Measurements from ENCODE around the gene DNAI4. TPM values are rescaled to one million over a fixed set of nuclear protein-coding genes. Genes with fewer than 3 reads are reported as not detected.

The DNAI4 gene
- total and polyA plus RNA-seq, 10 donors = 0.78 to 8.1 (median 4.9) TPM

- WGBS, 5 donors = 0 to 1% (median 0%) methylated on average over 6 of the region's 6 CpGs
- Histone ChIP-seq H3K9me3 (no peaks in the 10 kb centered on the region), H3K27me3 (replicated peaks in 1 of 7) (no peaks in the 10 kb centered on the region), H3K4me1 (peaks cover 32 to 93% (median 78%) of the 10 kb centered on the region in 6 donors), H3K36me3 (no peaks in the 10 kb centered on the region), H3K4me3 (peak overlapping the region; percentile 65 to 84 (median 74)), H3K27ac (peak overlapping the region; percentile 86 to 99 (median 98))
- TF ChIP-seq POLR2A (IDR thresholded peaks at IDR 0.05) (no peak), CTCF (IDR thresholded peaks at IDR 0.05 in 8 of 11, conservative IDR thresholded peaks at IDR 0.05 in 3 of 11) (no peak), POLR2AphosphoS5 (IDR thresholded peaks at IDR 0.05) (no peak)
- intact Hi-C loops (cut with DNase I; ENCODE audit: low total_unique reads) = no loop called here
- no peak for DNase-seq
Observed at GRCh38 chr1:66930823-66931174, 6.1 kb upstream of the DNAI4 start.

DNA sequence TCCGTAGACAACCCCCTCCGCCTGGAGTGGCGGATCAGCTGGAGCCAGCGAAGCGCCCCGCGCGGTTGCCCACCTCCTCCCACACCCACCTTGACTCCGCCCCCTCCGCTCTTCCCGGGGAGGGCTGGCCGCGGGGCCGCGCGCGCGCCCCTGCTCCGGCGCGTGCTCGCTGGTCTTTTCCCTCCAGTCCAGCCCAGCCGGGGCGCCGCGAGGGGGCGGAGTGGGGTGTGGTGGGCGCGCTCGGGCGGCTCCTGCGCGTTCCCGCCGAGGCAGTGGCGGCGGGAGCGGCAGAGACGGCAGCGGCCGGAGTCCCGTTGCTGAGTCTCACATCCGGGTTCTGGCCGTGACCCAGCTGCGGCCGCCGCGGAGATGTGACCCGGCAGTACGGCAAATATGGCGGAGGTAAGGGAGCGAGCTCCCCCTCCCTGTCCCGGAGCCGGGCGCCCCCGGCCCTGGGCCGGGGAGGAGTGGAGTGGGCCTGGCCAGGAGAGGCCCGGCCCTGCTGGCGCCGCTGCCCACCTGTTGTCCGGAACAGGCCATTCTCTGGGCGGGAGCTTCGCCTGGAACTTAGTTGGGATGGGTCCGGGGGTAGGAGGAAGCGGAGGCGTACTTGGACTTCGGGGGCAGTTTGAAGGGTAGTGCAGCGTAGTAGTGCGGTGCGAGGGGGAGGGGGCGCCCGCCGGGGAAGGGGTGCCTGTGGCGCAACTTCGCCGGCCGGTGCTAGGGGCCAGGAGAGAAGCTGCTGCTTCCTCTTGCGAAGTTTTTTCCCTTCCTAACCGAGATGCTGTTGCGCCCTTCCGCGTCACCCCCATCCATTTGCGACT lies 5.6 kb upstream of the DNAI4 start:
- Histone ChIP-seq H3K27ac (peak overlapping the region; percentile 86 to 99 (median 98)), H3K4me3 (peak overlapping the region; percentile 65 to 84 (median 74)), H3K36me3 (no peaks in the 10 kb centered on the region), H3K27me3 (replicated peaks in 1 of 7) (no peaks in the 10 kb centered on the region), H3K4me1 (peaks cover 34 to 93% (median 78%) of the 10 kb centered on the region in 6 donors), H3K9me3 (no peaks in the 10 kb centered on the region)
- intact Hi-C loops (cut with DNase I; ENCODE audit: low total_unique reads) = no loop called here
- TF ChIP-seq POLR2A (IDR thresholded peaks at IDR 0.05) (peak in 1 of 3 donors; percentile 52), POLR2AphosphoS5 (IDR thresholded peaks at IDR 0.05) (peak; percentile 88 to 94 (median 92)), CTCF (IDR thresholded peaks at IDR 0.05 in 8 of 11, conservative IDR thresholded peaks at IDR 0.05 in 3 of 11) (peak; percentile 27 to 79 (median 58))
- peak; percentile 100 for DNase-seq
- 1% methylated on average over 45 to 83 of the region's 83 CpGs for WGBS, 5 donors

DNA sequence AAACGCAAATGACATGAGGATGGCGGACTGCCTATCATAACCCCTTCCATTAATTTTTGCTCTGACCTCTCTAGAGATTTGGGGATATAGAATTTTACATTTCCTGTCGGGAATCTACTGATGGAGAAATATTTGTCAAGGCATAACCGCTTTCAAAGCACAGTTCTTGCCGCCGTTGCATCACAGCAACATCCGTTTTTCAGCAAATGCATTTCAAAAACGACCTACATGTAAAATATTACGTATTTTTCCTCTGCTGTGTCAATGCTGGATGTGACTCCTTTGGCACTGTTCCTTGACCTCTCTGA lies 5.0 kb upstream of the DNAI4 start:
- TF ChIP-seq POLR2A (IDR thresholded peaks at IDR 0.05) (no peak), POLR2AphosphoS5 (IDR thresholded peaks at IDR 0.05) (no peak), CTCF (IDR thresholded peaks at IDR 0.05 in 8 of 11, conservative IDR thresholded peaks at IDR 0.05 in 3 of 11) (no peak)
- peaks cover 34 to 88% (median 73%) of the 10 kb centered on the region in 6 donors for H3K4me1 ChIP-seq

DNA sequence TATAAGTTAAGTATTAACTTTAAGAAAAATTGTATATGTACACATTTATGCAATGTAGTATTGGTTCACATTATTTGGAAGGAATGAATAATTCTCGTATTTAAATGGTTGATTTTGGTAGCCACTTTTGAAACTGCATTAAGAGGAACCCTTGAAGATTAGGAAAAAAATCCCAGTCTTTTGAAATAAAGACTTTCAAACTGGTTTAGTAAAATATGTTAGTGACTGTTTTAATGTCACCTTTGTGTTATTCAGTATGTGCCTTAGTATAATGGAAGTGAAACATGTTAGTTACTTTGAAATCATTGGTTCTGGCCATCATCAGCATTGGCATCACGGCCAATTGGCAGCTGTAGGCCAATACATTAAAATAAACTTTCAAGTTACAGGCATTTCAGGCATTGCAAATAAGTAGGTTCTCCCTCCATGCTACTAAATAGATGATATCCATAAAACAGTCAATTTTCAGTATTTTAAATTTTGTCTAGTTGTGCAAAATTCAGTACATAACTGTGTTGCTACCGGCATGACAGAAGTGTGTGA lies 4.6 kb upstream of the DNAI4 start:
- DNase-seq = no peak

More for the DNA sequence above, 5.0 kb upstream of the DNAI4 start:
- WGBS, 5 donors = 8 to 15% (median 12%) methylated on average over 9 of the region's 9 CpGs
- no peak for DNase-seq
- Histone ChIP-seq H3K4me3 (peak overlapping the region; percentile 65 to 84 (median 74)), H3K27me3 (replicated peaks in 1 of 7) (no peaks in the 10 kb centered on the region), H3K27ac (peak overlapping the region; percentile 86 to 99 (median 98)), H3K36me3 (no peaks in the 10 kb centered on the region), H3K9me3 (no peaks in the 10 kb centered on the region)
- intact Hi-C loops (cut with DNase I; ENCODE audit: low total_unique reads) = no loop called here

More for the DNA sequence above, 4.6 kb upstream of the DNAI4 start:
- Histone ChIP-seq H3K36me3 (no peaks in the 10 kb centered on the region), H3K27me3 (replicated peaks in 1 of 7) (no peaks in the 10 kb centered on the region), H3K9me3 (no peaks in the 10 kb centered on the region), H3K27ac (peak overlapping the region; percentile 86 to 99 (median 98)), H3K4me3 (peak overlapping the region in 7 of 8 donors; percentile 65 to 84 (median 76)), H3K4me1 (peaks cover 34 to 87% (median 70%) of the 10 kb centered on the region in 6 donors)
- TF ChIP-seq CTCF (IDR thresholded peaks at IDR 0.05 in 8 of 11, conservative IDR thresholded peaks at IDR 0.05 in 3 of 11) = no peak
- no peak for TF ChIP-seq POLR2A (IDR thresholded peaks at IDR 0.05)
- TF ChIP-seq POLR2AphosphoS5 (IDR thresholded peaks at IDR 0.05) = no peak
- 47 to 73% (median 56%) methylated on average over 3 of the region's 3 CpGs for WGBS, 5 donors
- intact Hi-C loops (cut with DNase I; ENCODE audit: low total_unique reads) = no loop called here

Measured in spleen (tissue), 11 donors.